Loucy (cell line): ENCODE measurements around the gene FGF12.

Experiments
- H2AFZ ChIP-seq: fragments of 200-600 bp; sonication (generic); 2 replicates; pipeline ENCODE4 v1.6.0; 2016; ENCODE audit warnings: antibody characterized with exemption, mild to moderate bottlenecking, low read length, moderate library complexity
- H3F3A ChIP-seq: fragments of 200-600 bp; 2 replicates; pipeline ENCODE4 v1.6.0; 2016; ENCODE audit warnings: antibody characterized with exemption, low read depth, mild to moderate bottlenecking
- H3K27me3 ChIP-seq: fragments of 200-600 bp; sonication (generic); 2 replicates; pipeline ENCODE4 v1.6.1; 2014; ENCODE audit warnings: low read length, mild to moderate bottlenecking; ENCODE audit not compliant: insufficient read depth, poor library complexity, severe bottlenecking
- H3K36me3 ChIP-seq: fragments of 200-600 bp; sonication (generic); 2 replicates; pipeline ENCODE4 v1.6.1; 2016; ENCODE audit warnings: low read length; ENCODE audit not compliant: insufficient read depth
- H3K4me1 ChIP-seq: fragments of 200-600 bp; sonication (generic); 2 replicates; pipeline ENCODE4 v1.5.1; 2014; ENCODE audit warnings: low read length, mild to moderate bottlenecking; ENCODE audit not compliant: insufficient read depth, poor library complexity, severe bottlenecking
- H3K4me2 ChIP-seq: fragments of 200-600 bp; sonication (generic); 2 replicates; pipeline ENCODE4 v1.6.0; 2014; ENCODE audit warnings: antibody characterized with exemption, low read length, low read depth, mild to moderate bottlenecking; ENCODE audit not compliant: poor library complexity, severe bottlenecking
- H3K4me3 ChIP-seq: fragments of 200-600 bp; sonication (generic); 2 replicates; pipeline ENCODE4 v1.5.1; 2014; ENCODE audit warnings: low read length, mild to moderate bottlenecking, mixed read lengths; ENCODE audit not compliant: poor library complexity, severe bottlenecking
- H3K79me2 ChIP-seq: fragments of 200-600 bp; sonication (generic); 2 replicates; pipeline ENCODE4 v1.6.1; 2014; ENCODE audit warnings: low read length; ENCODE audit not compliant: insufficient read depth
- H3K9ac ChIP-seq: fragments of 200-600 bp; sonication (generic); 2 replicates; pipeline ENCODE4 v1.6.0; 2014; ENCODE audit warnings: mild to moderate bottlenecking, low read depth, low read length, moderate library complexity; ENCODE audit not compliant: poor library complexity, severe bottlenecking
- H3K9me2 ChIP-seq: fragments of 200-600 bp; sonication (generic); replicated peaks from 2 replicates; pipeline ENCODE4 v1.6.1; 2016; ENCODE audit warnings: low read depth, low read length, mixed read lengths
- H3K9me3 ChIP-seq: fragments of 200-600 bp; sonication (generic); 2 replicates; pipeline ENCODE4 v1.6.1; 2014; ENCODE audit warnings: mild to moderate bottlenecking, antibody characterized with exemption, low read length, low read depth; ENCODE audit not compliant: insufficient read depth
- H4K20me1 ChIP-seq: fragments of 200-600 bp; sonication (generic); 2 replicates; pipeline ENCODE4 v1.6.0; 2014; ENCODE audit warnings: antibody characterized with exemption, low read length, mild to moderate bottlenecking; ENCODE audit not compliant: insufficient read depth, poor library complexity, severe bottlenecking
- EZH2phosphoT487 ChIP-seq: fragments of 200-600 bp; IDR thresholded peaks from 2 replicates; pipeline ENCODE4 v1.6.1; 2018; ENCODE audit warnings: antibody characterized with exemption, mild to moderate bottlenecking, moderate library complexity, borderline replicate concordance
- TF ChIP-seq, protein P1 (sequence below): fragments of 200-600 bp; sonication (generic); conservative IDR thresholded peaks from 2 replicates; pipeline ENCODE4 v1.5.1; 2014; ENCODE audit warnings: mild to moderate bottlenecking, antibody characterized with exemption, low read length

The FGF12 gene

DNA sequence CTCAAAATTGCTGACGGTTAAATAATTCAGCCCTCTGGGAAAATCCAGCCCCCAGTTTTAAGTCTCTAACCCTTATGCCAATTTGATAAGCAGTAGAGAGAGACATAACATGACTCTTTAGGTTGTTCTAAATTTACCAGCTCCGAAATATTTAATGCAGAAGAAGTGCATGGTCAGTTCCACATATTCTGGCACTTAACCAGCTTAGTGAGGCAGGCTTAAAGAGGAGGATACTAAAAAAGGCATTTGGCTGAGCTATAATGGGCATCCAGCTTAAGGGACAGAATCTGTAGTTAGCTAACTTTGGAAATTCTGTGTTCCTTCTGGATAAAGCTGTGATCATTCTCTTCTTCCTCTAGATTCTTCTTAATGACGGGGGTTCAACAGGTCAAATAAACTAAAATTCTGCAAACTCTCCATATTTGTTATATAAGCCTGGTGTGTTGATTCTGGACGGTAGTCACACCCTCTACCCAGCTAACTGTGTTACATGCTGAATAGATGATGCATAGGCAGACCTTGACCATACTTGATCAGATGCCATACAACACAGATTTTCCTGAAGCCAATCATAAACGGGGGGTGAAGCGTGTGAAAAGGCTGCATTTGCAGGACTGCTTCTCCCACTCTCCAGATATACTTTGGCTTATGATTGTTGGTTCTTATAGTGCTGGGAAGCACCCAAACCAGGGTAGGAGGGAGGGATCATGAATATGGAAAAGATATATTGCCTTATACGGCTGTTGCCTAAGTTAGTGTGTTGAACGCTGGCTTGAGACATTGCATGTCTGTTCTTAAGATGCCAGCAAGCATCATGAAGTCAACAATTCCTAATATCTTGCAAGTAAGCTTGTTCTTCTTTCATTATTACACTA is 118.4 kb downstream of the FGF12 start:
- Histone ChIP-seq H3K36me3 (no peaks in the 10 kb centered on the region), H2AFZ (no peak overlapping the region), H3K9ac (no peak overlapping the region), H4K20me1 (no peaks in the 10 kb centered on the region), H3K4me3 (no peak overlapping the region), H3K9me3 (no peaks in the 10 kb centered on the region; the same call in 1 of the 2 replicates), H3K79me2 (no peaks in the 10 kb centered on the region), H3K27me3 (no peaks in the 10 kb centered on the region), H3K4me1 (no peaks in the 10 kb centered on the region), H3K9me2 (no peaks in the 10 kb centered on the region), H3F3A (no peaks in the 10 kb centered on the region), H3K4me2 (no peak overlapping the region)
- TF ChIP-seq, protein P1, sequence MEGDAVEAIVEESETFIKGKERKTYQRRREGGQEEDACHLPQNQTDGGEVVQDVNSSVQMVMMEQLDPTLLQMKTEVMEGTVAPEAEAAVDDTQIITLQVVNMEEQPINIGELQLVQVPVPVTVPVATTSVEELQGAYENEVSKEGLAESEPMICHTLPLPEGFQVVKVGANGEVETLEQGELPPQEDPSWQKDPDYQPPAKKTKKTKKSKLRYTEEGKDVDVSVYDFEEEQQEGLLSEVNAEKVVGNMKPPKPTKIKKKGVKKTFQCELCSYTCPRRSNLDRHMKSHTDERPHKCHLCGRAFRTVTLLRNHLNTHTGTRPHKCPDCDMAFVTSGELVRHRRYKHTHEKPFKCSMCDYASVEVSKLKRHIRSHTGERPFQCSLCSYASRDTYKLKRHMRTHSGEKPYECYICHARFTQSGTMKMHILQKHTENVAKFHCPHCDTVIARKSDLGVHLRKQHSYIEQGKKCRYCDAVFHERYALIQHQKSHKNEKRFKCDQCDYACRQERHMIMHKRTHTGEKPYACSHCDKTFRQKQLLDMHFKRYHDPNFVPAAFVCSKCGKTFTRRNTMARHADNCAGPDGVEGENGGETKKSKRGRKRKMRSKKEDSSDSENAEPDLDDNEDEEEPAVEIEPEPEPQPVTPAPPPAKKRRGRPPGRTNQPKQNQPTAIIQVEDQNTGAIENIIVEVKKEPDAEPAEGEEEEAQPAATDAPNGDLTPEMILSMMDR, result no peak
- no peak for TF ChIP-seq EZH2phosphoT487

DNA sequence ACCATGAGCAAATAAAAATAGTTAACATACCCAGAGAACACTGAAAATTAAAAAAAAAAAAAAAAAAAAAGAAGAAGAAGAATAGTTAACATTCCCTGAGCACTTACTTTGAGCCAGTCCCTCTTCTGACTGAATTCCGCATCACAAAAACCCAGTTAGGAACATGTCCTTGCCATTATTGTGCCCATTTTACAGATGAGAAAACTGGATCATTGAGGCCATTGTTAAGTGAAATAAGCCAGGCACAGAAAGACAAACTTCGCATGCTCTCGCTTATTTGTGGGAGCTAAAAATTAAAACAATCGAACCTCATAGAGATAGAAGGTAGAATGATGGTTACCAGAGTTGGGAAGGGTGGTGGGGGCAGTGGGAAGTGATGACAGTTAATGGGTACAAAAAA is 119.5 kb downstream of the FGF12 start:
- no peak overlapping the region for H3K4me2 ChIP-seq
- no peak overlapping the region for H3K4me3 ChIP-seq
- H3K27me3 ChIP-seq, result no peaks in the 10 kb centered on the region
- TF ChIP-seq, protein P1, result no peak
- no peak for TF ChIP-seq EZH2phosphoT487
- H4K20me1 ChIP-seq, result no peaks in the 10 kb centered on the region
- H3F3A ChIP-seq, result no peaks in the 10 kb centered on the region
- no peak overlapping the region for H3K9ac ChIP-seq
- H3K9me3 ChIP-seq, result no peaks in the 10 kb centered on the region; the same call in 1 of the 2 replicates
- H2AFZ ChIP-seq, result no peak overlapping the region
- no peaks in the 10 kb centered on the region for H3K4me1 ChIP-seq
- H3K36me3 ChIP-seq, result no peaks in the 10 kb centered on the region
- H3K9me2 ChIP-seq, result no peaks in the 10 kb centered on the region
- no peaks in the 10 kb centered on the region for H3K79me2 ChIP-seq

GRCh38 chr3:192597913-192598312 is 129.4 kb downstream of the FGF12 start:
- Histone ChIP-seq H3K4me3 (no peak overlapping the region), H3K79me2 (no peaks in the 10 kb centered on the region), H3K9me3 (no peaks in the 10 kb centered on the region), H3K27me3 (no peaks in the 10 kb centered on the region), H3K4me2 (no peak overlapping the region), H3K9me2 (no peaks in the 10 kb centered on the region), H3K9ac (no peak overlapping the region), H4K20me1 (no peaks in the 10 kb centered on the region), H3F3A (no peaks in the 10 kb centered on the region), H3K4me1 (no peaks in the 10 kb centered on the region), H2AFZ (no peak overlapping the region), H3K36me3 (no peaks in the 10 kb centered on the region)
- no peak for TF ChIP-seq EZH2phosphoT487
- TF ChIP-seq, protein P1, result no peak
